Fibroblast of skin of abdomen (primary cell): ENCODE data around the gene PRKAR2B.
A peak's percentile ranks its signal among the peaks of the same experiment; 100 is the strongest.
"Not testable (repeated sequence)": the region's sequence is repeated elsewhere in the genome, so short reads cannot be mapped to it uniquely, and the experiment has no call there.

ENCODE experiments used
- DNase-seq: peaks from one replicate; pipeline ENCODE4 v3.0.0-alpha.2; 2013

Gene PRKAR2B

DNA sequence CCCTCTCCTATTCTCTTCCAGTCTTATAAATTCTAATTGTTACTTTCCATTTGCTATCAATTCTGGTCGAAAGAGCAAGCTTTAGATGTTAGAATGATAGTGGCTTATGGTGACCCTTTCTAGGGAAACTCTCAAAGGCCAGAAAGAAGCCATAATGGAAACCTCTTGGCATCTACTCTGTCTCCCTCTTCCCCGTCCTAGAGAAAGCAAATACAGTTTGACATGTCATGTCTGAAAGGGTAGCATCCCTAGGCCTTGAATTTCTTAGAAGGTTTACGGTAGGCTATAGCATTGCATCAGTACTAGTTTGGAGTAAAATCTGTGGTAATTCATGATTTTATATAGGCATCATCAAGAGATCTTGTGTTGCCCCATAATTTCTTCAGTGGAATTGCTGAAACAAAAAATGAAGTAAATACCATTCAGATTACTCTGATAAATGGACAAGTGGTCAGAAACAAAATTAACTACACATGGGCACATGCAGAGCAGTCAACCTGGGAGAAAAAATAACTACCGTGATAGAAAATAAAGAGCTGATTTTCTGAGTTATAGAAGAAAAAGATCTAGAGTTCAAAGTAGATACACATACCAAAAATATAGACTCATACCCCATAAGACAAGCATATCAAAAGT is 4.4 kb downstream of the PRKAR2B start:
- DNase-seq = peak; percentile 36

DNA sequence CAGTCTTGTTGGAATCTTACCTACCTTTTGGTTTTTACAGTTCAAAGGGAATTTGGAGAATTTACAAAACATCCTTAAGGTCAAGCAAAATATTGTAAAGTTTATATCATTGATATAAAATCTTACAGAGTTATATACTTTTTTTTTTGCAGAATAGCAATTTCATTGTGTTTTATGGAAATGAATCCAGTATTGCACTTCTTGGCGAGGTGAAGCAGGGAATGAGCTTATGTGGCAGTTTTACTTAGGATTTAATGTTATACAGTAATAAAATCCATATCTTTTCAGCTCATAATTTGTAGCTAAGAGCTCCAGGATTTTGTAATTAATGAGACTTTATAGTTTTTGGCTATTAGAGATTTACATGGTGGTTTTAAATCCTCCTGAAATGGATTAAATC is 5.0 kb downstream of the PRKAR2B start:
- no peak for DNase-seq

DNA sequence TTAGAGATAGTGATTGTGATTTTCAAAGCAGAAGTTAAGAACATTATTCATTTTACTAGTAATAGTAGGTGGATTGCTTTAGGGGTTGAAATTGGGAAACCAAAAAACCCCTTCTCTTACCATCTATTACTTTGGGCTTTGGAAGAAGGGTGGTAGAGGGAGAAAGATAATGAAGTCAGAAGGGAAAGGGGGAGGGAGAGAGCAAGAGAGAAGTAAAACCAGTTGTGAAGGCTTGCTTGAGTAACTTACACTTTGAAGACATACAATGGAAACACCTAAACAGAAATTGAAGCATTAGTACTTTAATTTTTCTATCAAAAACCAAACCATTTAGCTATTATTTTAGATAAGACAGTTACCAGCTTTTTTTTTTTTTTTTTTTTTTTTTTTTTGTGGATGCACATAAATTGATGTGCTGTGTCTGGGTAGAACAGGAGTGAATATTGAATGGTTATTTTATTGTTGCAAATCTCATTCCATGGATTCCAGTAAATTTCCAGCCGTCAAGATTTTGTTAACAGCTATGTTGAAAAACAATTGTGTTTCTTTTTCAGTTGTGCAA is 5.5 kb downstream of the PRKAR2B start:
- DNase-seq = no peak

DNA sequence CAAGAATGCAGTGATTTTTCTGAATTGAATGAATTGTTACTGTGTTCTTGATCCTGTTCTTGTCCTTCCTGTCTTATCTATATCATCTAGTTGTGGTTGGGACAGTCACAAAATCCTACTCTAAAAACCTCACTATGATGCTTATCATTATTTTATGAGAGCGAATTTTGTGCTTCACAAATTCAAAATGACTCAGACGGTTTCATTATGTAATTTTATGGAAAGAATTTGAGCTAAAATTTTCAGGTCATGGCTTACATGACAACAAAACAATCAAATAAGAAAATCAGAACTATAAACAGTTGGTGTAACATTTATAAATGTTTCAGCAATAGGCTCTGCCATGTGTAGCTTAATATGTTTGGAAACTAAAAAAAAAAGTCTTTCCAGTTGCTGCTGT is 6.9 kb downstream of the PRKAR2B start:
- DNase-seq = no peak

DNA sequence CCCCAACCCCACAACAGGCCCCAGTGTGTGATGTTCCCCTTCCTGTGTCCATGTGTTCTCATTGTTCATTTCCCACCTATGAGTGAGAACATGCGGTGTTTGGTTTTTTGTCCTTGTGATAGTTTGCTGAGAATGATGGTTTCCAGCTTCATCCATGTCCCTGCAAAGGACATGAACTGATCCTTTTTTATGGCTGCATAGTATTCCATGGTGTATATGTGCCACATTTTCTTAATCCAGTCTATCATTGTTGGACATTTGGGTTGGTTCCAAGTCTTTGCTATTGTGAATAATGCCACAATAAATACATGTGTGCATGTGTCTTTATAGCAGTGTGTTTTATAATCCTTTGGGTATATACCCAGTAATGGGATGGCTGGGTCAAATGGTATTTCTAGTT is 10.5 kb downstream of the PRKAR2B start:
- DNase-seq = not testable (repeated sequence)

DNA sequence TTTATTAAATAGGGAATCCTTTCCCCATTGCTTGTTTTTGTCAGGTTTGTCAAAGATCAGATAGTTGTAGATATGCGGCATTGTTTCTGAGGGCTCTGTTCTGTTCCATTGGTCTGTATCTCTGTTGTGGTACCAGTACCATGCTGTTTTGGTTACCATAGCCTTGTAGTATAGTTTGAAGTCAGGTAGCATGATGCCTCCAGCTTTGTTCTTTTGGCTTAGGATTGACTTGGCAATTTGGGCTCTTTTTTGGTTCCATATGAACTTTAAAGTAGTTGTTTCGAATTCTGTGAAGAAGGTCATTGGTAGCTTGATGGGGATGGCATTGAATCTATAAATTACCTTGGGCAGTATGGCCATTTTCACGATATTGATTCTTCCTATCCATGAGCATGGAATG is 11.6 kb downstream of the PRKAR2B start:
- DNase-seq = not testable (repeated sequence)

DNA sequence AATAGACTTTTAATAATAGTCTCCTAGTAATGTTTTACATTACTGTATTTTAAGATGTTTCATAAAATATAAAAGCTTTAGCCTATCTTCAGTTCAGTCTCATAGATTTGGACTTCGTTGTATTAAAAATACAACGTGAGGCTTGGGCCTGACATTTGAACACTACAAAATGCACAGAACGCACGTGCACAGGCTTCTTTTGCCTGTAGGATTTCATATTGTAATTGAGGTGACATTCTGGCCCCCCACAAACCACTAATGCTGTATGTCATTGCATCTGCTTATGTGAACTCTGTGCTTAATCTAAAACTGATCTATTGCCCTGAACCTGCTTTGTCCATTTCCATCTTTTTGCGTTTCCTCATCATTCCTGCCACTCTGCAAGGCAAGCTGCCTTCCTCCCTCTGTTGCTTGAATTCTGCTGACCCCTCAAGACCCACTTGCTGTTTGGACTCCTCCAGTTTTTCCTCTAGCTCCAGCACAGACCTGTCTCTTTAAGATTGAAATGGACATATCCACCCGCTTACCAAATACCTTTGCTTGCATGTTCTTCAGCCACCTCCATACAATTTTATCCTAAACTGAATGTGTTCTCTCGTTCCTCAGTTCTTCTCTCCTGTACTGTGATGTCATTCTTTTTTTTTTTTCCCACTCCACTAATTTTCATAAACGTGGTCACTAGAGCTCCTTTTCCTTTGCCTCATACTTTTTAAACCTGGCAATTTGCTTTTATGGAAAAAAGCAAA is 12.4 kb downstream of the PRKAR2B start:
- DNase-seq = no peak

DNA sequence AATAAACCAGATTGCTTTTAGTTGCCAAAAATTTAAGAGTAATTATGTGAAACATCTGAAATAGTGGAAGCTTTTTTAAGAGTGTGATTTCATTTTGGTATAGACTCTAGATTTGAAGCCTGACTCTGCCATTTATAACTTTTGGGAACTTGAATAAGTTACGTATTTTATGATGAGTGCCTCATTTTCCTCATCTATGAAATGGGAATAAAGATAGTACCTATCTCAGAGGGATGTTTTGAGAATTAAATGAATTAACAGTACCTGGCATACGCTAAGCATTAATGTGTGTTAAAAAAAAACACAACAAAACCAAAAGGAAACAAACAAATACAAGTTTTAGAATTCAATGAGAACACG is 12.9 kb downstream of the PRKAR2B start:
- DNase-seq = no peak

DNA sequence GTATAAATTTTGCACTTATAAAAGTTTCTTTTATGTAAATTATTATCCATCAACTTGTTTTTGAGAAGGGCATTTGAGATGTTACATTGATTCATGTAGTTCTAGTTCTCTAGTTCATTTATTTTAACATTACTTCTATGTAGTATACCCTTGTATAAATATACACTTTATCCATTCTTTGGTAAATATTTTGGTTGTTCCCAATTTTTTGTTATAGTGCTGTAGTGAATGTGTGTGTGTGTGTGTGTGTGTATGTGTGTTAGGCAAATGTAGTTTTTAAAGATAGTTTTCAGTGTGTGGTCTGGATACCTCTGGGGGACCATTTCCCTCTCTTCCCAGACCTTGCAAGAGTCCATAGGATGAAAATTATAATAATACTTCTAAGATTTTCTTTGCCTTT is 15.0 kb downstream of the PRKAR2B start:
- no peak for DNase-seq

DNA sequence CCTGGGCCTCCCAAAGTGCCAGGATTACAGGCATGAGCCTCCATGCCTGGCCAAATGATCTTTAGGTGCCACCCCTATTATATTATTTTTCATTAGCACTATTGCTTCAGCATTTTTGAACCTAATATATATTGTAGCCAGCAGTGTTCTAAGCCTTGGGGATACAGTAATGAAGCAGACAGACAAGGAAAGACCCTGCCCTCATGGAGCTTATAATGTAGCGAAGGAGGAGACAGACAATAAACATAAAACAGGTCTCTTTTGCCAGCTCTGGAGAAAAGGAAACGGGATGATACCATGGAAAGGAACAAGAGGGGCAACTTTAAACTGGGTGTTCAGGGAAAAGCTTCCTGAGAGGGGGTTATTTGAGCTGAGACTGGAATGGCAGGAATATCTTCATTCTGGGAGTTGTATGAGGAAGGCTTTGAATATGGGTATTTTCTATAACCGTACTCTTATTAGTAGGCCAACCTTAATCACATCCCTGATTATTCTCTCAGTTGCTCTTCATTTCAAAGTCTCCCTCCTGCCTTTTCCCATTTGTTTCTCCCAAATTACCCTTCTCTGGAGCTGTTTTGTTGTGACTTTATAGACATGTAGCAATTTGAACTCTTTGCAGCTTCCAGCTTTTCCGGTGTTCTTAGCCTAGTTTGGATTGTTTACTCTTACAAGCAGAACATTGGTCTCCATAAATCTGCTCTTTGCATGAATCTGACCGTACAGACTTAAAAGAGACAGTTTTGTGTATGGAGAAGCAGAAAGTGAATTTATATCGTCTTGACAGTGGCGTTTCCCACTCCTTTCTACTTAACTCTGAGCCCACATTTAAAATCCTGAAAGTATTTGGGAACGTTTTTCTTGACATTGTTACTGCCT is 19.0 kb downstream of the PRKAR2B start:
- no peak for DNase-seq

DNA sequence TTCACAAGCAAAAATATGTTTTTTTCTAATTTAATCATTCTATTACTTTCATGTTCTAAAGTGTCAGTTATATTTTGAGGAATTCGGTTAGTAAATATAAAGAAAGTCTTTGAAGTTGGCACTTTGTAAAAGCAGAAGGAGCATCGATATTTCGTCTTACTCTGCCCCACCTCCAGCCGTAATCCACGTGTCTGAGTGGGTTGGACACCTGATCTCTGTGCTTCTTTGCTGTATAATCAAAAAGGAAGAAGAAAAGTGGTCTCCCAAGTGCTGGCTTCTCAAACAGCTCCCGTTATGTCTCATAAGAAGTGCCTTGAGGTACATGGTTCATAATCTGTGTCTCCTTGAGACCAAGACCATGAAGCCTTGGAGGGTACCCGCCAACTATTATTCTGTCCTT is 19.8 kb downstream of the PRKAR2B start:
- no peak for DNase-seq

DNA sequence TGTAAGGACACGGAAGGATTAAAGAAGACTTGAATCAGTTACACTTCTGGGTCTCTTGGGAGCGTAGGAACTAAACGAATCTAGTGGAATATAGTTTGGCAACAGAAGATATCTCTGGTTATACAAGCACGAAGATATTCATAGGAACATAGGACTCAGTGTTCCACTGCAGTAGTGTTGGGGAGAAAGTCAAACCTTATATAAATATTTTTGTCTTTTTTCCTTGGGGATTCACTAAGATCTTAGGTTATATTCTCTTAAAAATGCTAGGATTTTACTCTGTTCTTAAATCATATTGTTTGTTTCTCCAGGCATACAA is 21.4 kb downstream of the PRKAR2B start:
- DNase-seq = no peak

DNA sequence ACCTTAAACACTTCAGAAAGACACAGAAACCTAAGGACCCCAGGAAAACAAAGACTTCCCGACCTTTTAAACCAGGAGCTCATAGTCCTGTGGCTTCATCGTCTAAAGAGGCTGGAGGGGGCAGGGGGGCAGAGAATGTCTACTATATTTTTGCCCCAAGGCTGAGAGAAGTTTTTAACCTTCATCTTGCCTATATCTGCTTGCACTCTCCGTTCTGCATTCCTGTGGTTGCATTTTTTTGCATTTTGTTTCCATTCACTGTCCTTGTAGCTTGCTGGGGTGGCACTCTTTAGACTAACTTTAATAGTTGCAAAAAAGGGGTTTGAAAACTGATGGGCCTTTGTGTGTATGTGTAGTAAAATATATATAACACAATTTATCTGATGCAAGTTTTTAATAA is 23.7 kb downstream of the PRKAR2B start:
- peak; percentile 38 for DNase-seq

DNA sequence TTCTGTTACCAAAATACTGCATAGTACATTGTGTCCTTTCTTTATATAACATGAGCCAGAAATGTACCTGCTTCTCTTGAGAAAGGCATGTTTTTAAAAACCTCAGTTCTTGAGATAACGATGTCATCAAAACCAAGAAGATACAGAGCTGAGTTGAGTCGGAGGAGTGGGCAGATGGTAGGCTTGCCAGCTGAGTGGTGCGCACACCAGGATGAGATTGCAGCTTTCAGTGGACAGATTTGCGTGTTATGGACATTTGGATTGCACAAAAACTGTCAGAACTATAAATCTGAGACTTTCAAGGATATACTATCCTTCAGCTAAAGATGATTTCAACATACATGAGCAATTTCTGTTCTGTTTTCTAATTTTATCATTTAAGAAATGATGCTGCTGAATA is 25.0 kb downstream of the PRKAR2B start:
- DNase-seq = no peak

DNA sequence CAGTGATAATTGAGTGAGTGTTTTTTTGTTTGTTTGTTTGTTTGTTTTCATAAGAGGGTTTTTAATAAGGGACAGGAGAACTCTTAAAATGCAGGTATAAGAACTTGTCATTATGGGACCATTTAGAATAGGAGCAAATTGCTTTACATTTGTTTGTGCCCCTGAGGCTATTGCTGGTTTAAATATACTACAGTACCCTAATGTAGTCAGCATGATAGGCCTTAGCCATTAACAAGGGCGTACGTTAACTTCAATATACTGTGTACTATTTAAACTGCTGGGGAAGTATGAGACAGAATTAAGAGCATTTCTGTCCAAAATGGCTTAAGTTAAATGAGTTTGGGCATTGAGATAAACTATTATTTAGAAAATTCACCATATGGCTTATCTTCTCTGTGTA is 26.2 kb downstream of the PRKAR2B start:
- no peak for DNase-seq

DNA sequence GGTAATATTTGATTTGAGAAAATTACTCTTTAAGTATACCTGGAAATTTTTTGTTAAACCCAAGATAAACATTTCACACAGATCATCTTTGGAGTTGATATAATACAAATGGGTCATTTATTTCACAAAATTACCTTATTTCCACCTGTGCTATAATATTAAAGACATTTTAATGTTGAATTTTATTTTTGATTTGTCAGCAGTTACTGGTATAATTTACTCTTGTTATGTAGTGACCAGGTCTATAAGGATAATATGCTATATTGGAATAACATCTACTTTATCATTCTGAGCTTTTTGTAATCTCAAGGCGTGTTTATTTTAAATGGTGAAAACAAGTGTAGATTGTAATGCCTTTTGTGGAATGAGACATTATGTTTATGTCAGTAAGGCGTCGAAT is 26.6 kb downstream of the PRKAR2B start:
- no peak for DNase-seq

DNA sequence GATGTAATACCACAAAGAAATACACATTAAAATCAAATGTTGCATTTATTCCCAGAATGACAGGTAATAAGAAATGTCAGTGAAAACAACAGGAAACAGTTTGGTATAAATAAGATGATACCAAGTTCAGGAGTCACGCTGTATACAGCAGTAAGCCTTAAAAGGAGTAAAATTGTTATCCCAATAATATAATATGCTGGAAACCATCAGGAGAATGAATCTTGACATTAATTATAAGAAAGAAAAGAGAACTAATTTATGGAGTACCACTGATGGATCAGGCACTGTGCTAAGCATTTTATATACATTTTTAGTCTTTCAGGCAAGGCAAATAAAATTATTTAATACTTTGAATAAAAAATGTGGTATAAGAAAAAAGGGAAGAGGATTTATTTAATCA is 27.6 kb downstream of the PRKAR2B start:
- no peak for DNase-seq

DNA sequence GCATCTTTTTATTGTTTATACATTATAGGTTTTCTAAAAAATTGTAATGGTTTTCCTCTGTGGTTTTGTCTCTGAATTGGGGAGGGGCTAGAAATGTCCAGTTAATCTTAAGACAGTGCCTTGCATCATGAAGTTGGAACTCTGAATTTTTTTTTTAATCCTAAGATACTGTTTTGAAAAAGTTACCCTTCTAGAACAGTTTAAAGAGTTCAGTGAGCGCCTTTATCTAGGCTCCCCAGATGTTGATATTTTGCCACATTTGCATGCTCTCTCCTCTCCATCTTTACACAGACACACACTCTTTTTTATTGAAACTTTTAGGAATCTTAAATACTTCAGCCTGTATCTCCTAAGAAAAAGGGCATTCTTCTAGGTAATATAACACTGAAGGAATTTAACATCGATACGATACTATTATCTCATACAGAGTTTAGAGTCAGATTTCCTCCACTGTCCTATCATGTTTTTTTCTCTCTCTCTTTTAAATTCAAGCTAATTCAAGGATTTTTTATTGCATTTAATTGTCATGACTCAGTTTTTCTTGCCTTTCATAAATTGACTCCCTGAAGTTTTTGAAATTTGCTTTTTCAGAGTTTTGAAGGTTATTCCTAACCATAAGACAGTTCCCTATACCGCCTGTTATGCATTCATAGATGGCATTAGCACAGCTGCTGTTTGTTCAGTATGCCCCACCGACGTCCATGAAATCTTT is 31.5 kb downstream of the PRKAR2B start:
- no peak for DNase-seq

DNA sequence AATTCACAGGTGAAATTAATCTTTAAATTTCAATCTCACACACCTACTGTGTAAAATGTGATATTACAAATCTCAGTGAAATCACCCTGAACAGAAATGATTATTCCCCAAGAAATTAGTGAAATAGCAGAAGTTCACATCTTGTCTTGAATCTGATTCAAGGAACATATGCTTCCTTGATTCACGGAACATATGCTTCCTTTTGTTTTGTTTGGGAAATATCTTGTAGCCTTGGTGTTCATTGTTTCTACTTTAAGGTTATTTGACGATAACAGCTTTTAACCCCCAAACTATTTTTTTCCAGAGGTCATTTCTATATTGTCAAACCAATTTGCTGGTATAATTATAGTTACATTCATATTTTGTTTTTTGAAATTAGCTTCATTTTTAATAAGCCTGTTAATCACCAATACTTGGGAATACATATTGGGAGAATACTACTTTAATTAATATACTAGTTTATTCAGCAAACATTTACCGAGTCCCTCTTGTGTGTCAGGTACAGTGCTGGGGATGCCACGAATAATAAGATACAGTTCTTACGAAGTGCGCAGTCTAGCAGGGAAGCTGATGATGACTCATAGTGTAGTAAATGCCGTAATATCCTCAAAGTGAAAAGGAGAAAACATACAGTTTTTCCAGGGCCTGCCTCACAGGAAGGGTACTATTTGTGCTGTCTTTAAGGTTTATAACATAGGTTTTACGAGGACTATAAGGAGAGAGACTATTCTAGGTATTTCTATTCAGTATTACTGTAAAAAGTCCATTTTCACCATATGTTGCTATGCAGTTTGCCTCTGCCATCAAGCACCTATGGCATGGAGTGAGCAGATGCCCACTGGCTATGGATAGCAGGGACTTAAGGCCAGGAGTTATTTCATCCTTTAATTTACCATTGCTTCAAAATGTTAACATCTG is 32.5 kb downstream of the PRKAR2B start:
- no peak for DNase-seq

DNA sequence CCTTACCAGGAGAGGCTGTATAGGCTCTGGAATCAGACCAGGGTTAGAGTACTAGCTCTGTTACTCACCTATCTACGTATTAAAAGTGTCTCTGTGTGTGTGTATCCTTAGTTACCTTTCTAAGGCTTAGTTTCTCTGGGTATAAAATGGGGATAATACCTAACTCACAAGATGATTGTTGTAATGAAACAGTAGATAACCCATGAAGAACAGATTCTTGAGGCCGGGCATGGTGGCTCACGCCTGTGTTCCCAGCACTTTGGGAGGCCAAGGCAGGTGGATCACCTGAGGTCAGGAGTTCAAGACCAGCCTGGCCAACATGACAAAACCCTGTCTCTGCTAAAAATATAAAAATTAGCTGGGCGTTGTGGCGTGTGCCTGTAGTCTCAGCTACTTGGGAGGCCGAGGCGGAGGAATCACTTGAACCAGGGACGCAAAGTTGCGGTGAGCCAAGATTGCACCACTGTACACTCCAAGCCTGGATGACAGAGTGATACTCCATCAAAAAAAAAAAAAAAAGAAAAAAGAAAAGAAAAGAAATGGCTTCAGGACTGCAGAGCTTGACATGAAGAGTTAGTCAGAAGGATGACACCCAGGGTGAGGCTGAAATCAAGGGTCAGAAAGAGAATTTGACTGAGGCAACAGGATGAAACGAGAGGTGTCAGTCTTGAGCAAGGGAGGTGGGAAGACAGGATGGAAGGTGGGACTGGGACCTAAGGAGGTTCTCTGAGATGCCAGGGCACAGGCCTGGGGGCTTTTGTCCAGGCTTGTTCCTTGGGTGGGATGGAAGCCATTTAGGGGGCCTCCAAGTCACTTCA is 33.4 kb downstream of the PRKAR2B start:
- DNase-seq = no peak

DNA sequence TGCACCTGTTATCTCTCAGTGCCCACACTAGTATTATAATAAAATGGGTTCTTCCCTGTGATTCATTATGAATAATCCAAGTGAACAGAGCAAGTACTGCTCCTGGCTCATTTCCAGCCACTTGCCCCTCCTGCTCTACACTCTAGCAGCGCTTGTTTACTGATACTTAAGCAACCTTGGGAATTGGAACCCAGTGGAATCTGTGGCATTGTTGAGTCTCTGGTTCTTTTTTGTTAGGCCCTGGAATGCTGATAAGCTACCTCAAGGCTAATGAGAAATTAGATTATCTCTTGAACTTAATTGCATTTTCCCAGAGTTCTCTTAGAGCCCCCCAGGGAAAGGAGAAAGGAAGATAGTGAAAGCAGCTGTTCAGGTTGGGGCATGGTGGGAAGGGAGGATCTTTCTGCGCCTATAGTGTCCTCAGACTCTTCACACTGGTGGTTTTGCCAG is 34.0 kb downstream of the PRKAR2B start:
- DNase-seq = peak; percentile 9
